ENCODE results near the gene BOK. TPM values are rescaled to one million over a fixed set of nuclear protein-coding genes. Genes with fewer than 3 reads are reported as not detected.
A peak's percentile ranks its signal among the peaks of the same experiment; 100 is the strongest.
"Not testable (repeated sequence)": the region's sequence is repeated elsewhere in the genome, so short reads cannot be mapped to it uniquely, and the experiment has no call there.

BOK gene
- polyA plus RNA-seq, 1 donor: 69.5 TPM

GRCh38 chr2:241556746-241557145, 1.8 kb upstream of the BOK start:
- no peak for DNase-seq

- peak; percentile 55 for DNase-seq
Measured at GRCh38 chr2:241559323-241560161, 997 bp downstream of the BOK start.

GRCh38 chr2:241560162-241560882, 1.8 kb downstream of the BOK start:
- DNase-seq: no peak

- DNase-seq: no peak
Measured at GRCh38 chr2:241560883-241561474, 2.4 kb downstream of the BOK start.

GRCh38 chr2:241561832-241562231, 3.3 kb downstream of the BOK start:
- DNase-seq: peak; percentile 62

- no peak for DNase-seq
Measured at GRCh38 chr2:241562269-241562891, 3.8 kb downstream of the BOK start.

- DNase-seq: no peak
Measured at GRCh38 chr2:241563031-241563507, 4.5 kb downstream of the BOK start.

GRCh38 chr2:241563571-241563980, 5.0 kb downstream of the BOK start:
- DNase-seq: no peak

- no peak for DNase-seq
Measured at GRCh38 chr2:241563981-241564595, 5.5 kb downstream of the BOK start.

- no peak for DNase-seq
Measured at GRCh38 chr2:241564596-241565410, 6.3 kb downstream of the BOK start.

GRCh38 chr2:241565411-241565810, 6.9 kb downstream of the BOK start:
- no peak for DNase-seq

GRCh38 chr2:241566021-241566420, 7.5 kb downstream of the BOK start:
- DNase-seq: not testable (repeated sequence)

GRCh38 chr2:241566468-241566867, 7.9 kb downstream of the BOK start:
- no peak for DNase-seq

GRCh38 chr2:241567266-241567665, 8.7 kb downstream of the BOK start:
- not testable (repeated sequence) for DNase-seq

- no peak for DNase-seq
Measured at GRCh38 chr2:241567776-241568175, 9.2 kb downstream of the BOK start.

GRCh38 chr2:241568726-241569125, 10.2 kb downstream of the BOK start:
- no peak for DNase-seq

- DNase-seq: no peak
Measured at GRCh38 chr2:241569831-241570281, 11.3 kb downstream of the BOK start.

GRCh38 chr2:241570961-241571581, 12.5 kb downstream of the BOK start:
- DNase-seq: no peak

- DNase-seq: no peak
Measured at GRCh38 chr2:241571821-241572620, 13.5 kb downstream of the BOK start.

Data from hindlimb muscle (tissue), 1 donor.